Measurements from ENCODE around the gene L3MBTL4. TPM values are rescaled to one million over a fixed set of nuclear protein-coding genes. Genes with fewer than 3 reads are reported as not detected.

Gene L3MBTL4
- polyA plus RNA-seq, 4 donors, result 2.6 to 6.5 (median 3.6) TPM

DNA sequence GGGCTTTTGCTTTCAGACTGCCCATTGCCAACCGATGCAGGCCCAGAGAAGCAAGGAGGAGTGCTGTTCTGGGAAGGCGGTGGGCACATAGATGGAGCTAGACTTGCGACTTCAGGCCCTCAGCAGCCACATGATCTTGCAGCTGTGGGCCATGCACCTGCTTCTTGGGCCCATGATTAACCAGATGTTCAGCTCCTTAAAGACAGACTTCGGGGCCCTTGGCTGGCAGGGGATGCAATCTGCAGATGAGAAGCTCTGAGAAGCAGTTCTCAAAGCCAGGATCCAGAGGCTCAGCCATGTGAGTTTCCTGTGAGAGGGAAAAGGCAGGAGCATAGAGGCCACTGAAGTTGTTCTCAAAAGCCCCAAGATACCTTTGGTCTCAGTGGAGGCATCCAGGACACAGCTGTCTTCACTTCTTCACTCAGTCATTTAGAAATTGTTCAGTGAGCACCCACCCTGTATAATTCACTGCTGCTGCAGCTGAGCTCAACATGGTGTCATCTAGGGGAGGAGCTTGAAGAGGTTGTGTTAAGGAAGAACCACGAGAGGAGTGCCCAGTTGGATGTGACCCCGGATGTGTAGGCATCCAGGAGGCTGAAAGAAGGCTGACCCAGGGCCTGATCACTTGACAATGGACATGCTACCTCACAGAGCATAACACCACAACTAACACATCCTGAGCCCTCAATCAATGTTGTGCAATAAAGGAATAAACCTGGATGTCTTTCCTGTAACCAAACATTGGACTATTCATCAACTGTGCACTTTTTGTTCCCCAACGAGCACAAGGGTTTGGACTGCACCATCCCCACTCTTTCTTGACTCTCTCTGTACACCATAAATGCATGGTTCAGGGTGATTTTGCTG lies 474.7 kb downstream of the L3MBTL4 start:
- FAIRE-seq (no peak), DNase-seq (no peak)
- WGBS, 3 donors, result 81 to 86% (median 84%) methylated on average over 7 of the region's 7 CpGs
- Histone ChIP-seq H3K4me1 (ENCODE audit: control insufficient read depth in 3 of 3, insufficient read depth in 2 of 3, low read depth in 1 of 3, low read length in 2 of 3) (no peaks in the 10 kb centered on the region), H3K9me3 (ENCODE audit: control insufficient read depth in 2 of 2, insufficient read depth in 1 of 2, low read depth in 1 of 2, low read length in 1 of 2) (no peaks in the 10 kb centered on the region), H3K36me3 (ENCODE audit: control insufficient read depth in 3 of 3, insufficient read depth in 2 of 3, low read depth in 1 of 3, low read length in 3 of 3) (no peaks in the 10 kb centered on the region), H3K27ac (ENCODE audit: low read depth in 1 of 3, low read length in 2 of 3) (no peak overlapping the region), H3K27me3 (ENCODE audit: control insufficient read depth in 3 of 3, insufficient read depth in 3 of 3, low read length in 3 of 3) (no peaks in the 10 kb centered on the region), H3K4me3 (ENCODE audit: low read depth in 1 of 3, low read length in 3 of 3) (no peak overlapping the region)

DNA sequence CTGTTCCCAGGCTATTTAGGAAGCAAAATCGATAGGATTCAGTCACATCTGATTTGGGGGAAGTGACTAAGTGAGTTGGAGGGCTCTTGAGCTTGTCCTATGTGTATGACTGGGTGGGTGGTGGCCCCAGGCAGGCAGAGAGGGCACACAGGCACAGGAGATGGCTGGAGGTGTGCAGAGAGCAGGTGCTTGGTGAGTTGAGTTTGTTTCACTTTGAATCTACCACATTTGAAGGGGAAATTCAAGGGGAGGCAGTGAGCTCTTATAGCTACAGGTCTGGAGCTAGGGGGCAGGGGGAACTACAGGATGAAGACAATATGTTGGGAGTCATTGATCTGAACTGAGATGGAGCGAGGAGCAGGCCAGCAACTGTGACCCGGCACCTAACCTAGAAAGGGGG lies 476.9 kb downstream of the L3MBTL4 start:
- Histone ChIP-seq H3K4me1 (ENCODE audit: control insufficient read depth in 3 of 3, insufficient read depth in 2 of 3, low read depth in 1 of 3, low read length in 2 of 3) (no peaks in the 10 kb centered on the region), H3K4me3 (ENCODE audit: low read depth in 1 of 3, low read length in 3 of 3) (no peak overlapping the region), H3K27ac (ENCODE audit: low read depth in 1 of 3, low read length in 2 of 3) (no peak overlapping the region), H3K9me3 (ENCODE audit: control insufficient read depth in 2 of 2, insufficient read depth in 1 of 2, low read depth in 1 of 2, low read length in 1 of 2) (no peaks in the 10 kb centered on the region), H3K27me3 (ENCODE audit: control insufficient read depth in 3 of 3, insufficient read depth in 3 of 3, low read length in 3 of 3) (no peaks in the 10 kb centered on the region), H3K36me3 (ENCODE audit: control insufficient read depth in 3 of 3, insufficient read depth in 2 of 3, low read depth in 1 of 3, low read length in 3 of 3) (no peaks in the 10 kb centered on the region)
- no peak for FAIRE-seq
- DNase-seq, result no peak
- 78 to 85% (median 79%) methylated on average over 3 of the region's 3 CpGs for whole genome bisulfite sequencing, 3 donors

DNA sequence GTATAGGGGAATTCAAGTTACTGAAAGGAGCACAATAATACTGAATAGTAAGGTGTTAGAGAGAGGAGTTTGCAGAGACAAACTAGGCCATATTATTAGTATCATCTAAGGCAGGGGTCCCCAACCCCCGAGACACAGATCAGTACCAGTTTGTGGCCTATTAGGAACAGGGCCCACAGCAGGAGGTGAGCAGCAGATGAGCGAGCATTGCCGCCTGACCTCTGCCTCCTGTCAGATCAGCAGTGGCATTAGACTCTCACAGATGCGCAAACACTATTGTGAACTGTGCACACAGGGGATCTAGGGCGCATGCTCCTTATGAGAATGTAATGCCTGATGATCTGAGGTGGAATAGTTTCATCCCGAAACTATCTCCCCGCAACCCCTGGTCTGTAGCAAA lies 477.6 kb downstream of the L3MBTL4 start:
- Histone ChIP-seq H3K27me3 (ENCODE audit: control insufficient read depth in 3 of 3, insufficient read depth in 3 of 3, low read length in 3 of 3) (no peaks in the 10 kb centered on the region), H3K36me3 (ENCODE audit: control insufficient read depth in 3 of 3, insufficient read depth in 2 of 3, low read depth in 1 of 3, low read length in 3 of 3) (no peaks in the 10 kb centered on the region), H3K4me3 (ENCODE audit: low read depth in 1 of 3, low read length in 3 of 3) (no peak overlapping the region), H3K27ac (ENCODE audit: low read depth in 1 of 3, low read length in 2 of 3) (no peak overlapping the region), H3K4me1 (ENCODE audit: control insufficient read depth in 3 of 3, insufficient read depth in 2 of 3, low read depth in 1 of 3, low read length in 2 of 3) (no peaks in the 10 kb centered on the region), H3K9me3 (ENCODE audit: control insufficient read depth in 2 of 2, insufficient read depth in 1 of 2, low read depth in 1 of 2, low read length in 1 of 2) (no peaks in the 10 kb centered on the region)
- no peak for FAIRE-seq
- 88 to 94% (median 92%) methylated on average over 7 of the region's 7 CpGs for WGBS, 3 donors
- DNase-seq, result no peak

DNA sequence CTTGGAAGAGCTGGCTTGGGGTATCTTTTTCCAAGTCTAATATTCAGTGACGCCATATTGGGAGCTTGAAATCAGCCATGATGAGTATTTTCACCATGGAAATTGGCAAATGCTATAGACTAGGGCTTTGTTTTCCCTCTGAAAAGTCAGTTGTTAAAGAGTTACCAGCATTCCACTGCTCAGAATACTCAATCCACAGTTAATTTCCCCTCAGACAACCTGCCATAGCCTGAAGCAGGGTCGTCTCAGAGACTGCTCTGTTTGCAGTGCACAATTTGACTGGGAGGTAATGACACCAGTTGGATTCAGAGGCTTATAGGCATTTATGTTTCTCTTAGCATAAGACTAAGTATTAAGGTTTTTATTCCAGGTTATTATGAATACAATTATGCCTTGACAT lies 483.9 kb downstream of the L3MBTL4 start:
- Histone ChIP-seq H3K4me3 (ENCODE audit: low read depth in 1 of 3, low read length in 3 of 3) (no peak overlapping the region), H3K4me1 (ENCODE audit: control insufficient read depth in 3 of 3, insufficient read depth in 2 of 3, low read depth in 1 of 3, low read length in 2 of 3) (no peaks in the 10 kb centered on the region), H3K27ac (ENCODE audit: low read depth in 1 of 3, low read length in 2 of 3) (no peak overlapping the region), H3K36me3 (ENCODE audit: control insufficient read depth in 3 of 3, insufficient read depth in 2 of 3, low read depth in 1 of 3, low read length in 3 of 3) (no peaks in the 10 kb centered on the region), H3K9me3 (ENCODE audit: control insufficient read depth in 2 of 2, insufficient read depth in 1 of 2, low read depth in 1 of 2, low read length in 1 of 2) (no peaks in the 10 kb centered on the region), H3K27me3 (ENCODE audit: control insufficient read depth in 3 of 3, insufficient read depth in 3 of 3, low read length in 3 of 3) (no peaks in the 10 kb centered on the region)
- no peak for FAIRE-seq
- no peak for DNase-seq
- 54 to 61% (median 55%) methylated on average over 2 of the region's 2 CpGs for whole genome bisulfite sequencing, 3 donors

DNA sequence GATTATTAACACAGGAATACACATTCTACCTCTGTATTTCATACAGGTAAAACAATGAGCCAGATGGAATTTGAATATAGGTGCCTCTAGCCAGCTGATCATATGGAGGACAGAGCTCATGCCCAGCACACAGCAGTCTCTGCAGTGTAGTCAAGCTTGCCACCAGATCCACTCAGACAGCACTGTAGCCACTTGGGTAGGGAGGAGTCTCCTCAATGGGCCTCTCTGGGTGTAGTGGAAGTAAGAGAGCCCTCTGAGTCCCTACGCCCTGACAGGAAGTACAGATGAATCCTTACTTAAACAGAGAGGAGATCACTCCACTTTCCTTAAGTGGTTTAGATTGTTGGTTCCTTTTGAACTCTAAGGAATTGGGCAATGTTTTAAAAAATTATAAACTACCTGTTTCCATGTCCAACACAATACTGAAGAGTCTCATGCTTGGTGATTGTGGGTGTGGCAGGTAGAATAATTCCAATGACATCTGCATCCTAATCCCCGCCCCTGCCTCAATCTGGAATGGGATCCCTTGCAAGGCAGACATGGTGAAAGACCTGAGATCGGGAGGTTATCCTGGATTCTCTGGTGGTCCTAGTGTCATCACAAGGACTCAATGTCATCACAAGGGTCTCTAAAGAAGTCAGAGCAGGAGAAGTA lies 496.4 kb downstream of the L3MBTL4 start:
- H3K36me3 ChIP-seq (ENCODE audit: control insufficient read depth in 3 of 3, insufficient read depth in 2 of 3, low read depth in 1 of 3, low read length in 3 of 3), result no peaks in the 10 kb centered on the region
- H3K4me1 ChIP-seq (ENCODE audit: control insufficient read depth in 3 of 3, insufficient read depth in 2 of 3, low read depth in 1 of 3, low read length in 2 of 3), result no peaks in the 10 kb centered on the region
- peaks cover 0 to 5% (median 0%) of the 10 kb centered on the region in 3 donors for H3K27me3 ChIP-seq (ENCODE audit: control insufficient read depth in 3 of 3, insufficient read depth in 3 of 3, low read length in 3 of 3)
- no peaks in the 10 kb centered on the region for H3K9me3 ChIP-seq (ENCODE audit: control insufficient read depth in 2 of 2, insufficient read depth in 1 of 2, low read depth in 1 of 2, low read length in 1 of 2)
- 69 to 89% (median 77%) methylated on average over 3 of the region's 3 CpGs for WGBS, 3 donors
- FAIRE-seq (no peak), DNase-seq (no peak)
- no peak overlapping the region for H3K4me3 ChIP-seq (ENCODE audit: low read depth in 1 of 3, low read length in 3 of 3)
- H3K27ac ChIP-seq (ENCODE audit: low read depth in 1 of 3, low read length in 2 of 3), result no peak overlapping the region

DNA sequence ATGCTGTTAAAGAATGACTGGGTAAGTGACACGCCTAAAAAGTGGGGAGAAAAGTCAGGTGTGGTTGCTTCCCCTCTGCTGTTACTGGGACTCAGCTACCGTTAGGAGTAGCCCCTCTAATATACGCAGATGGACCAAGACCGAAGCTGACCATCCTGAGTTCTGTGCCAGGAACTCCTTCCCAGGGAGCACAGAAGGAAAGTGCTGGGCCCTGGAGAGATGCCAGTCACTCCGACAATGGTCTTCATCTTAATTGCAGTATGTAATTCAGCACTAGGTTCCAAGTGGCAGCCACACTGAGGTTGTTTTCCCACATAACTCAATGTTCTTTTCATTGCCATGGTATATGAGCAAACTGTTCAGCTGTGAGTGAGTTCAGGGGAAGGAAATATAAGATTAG lies 499.8 kb downstream of the L3MBTL4 start:
- Histone ChIP-seq H3K9me3 (ENCODE audit: control insufficient read depth in 2 of 2, insufficient read depth in 1 of 2, low read depth in 1 of 2, low read length in 1 of 2) (no peaks in the 10 kb centered on the region), H3K4me3 (ENCODE audit: low read depth in 1 of 3, low read length in 3 of 3) (no peak overlapping the region), H3K36me3 (ENCODE audit: control insufficient read depth in 3 of 3, insufficient read depth in 2 of 3, low read depth in 1 of 3, low read length in 3 of 3) (no peaks in the 10 kb centered on the region), H3K27me3 (ENCODE audit: control insufficient read depth in 3 of 3, insufficient read depth in 3 of 3, low read length in 3 of 3) (peaks cover 0 to 3% (median 0%) of the 10 kb centered on the region in 3 donors), H3K27ac (ENCODE audit: low read depth in 1 of 3, low read length in 2 of 3) (no peak overlapping the region), H3K4me1 (ENCODE audit: control insufficient read depth in 3 of 3, insufficient read depth in 2 of 3, low read depth in 1 of 3, low read length in 2 of 3) (no peaks in the 10 kb centered on the region)
- no peak for DNase-seq
- WGBS, 3 donors, result 69 to 72% (median 71%) methylated on average over 5 of the region's 5 CpGs
- FAIRE-seq, result no peak

DNA sequence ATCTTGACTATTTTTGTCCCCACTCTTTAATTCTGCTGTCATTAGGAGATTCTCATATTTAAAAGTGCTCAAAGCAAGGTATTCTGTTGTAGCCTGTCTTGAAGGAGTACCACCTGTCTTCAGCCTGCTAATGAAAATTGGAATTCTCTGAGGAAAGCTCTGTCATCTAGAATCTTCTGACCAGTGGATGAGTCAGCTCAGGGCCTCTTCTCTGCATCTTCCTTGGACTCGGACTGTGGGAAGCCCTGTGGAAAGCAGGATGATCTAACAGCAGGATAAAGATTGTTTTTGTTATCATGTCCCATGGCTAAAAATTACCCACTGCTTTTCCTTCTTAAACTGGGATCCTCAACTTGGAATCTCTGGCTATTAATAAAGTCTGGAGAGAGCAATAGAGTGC lies 500.7 kb downstream of the L3MBTL4 start:
- peaks cover 0 to 3% (median 0%) of the 10 kb centered on the region in 3 donors for H3K27me3 ChIP-seq (ENCODE audit: control insufficient read depth in 3 of 3, insufficient read depth in 3 of 3, low read length in 3 of 3)
- no peak overlapping the region for H3K4me3 ChIP-seq (ENCODE audit: low read depth in 1 of 3, low read length in 3 of 3)
- no peaks in the 10 kb centered on the region for H3K36me3 ChIP-seq (ENCODE audit: control insufficient read depth in 3 of 3, insufficient read depth in 2 of 3, low read depth in 1 of 3, low read length in 3 of 3)
- no peaks in the 10 kb centered on the region for H3K4me1 ChIP-seq (ENCODE audit: control insufficient read depth in 3 of 3, insufficient read depth in 2 of 3, low read depth in 1 of 3, low read length in 2 of 3)
- FAIRE-seq (no peak), DNase-seq (no peak)
- WGBS, 3 donors, result 68 to 83% (median 79%) methylated on average over 1 of the region's 1 CpG
- no peaks in the 10 kb centered on the region for H3K9me3 ChIP-seq (ENCODE audit: control insufficient read depth in 2 of 2, insufficient read depth in 1 of 2, low read depth in 1 of 2, low read length in 1 of 2)
- H3K27ac ChIP-seq (ENCODE audit: low read depth in 1 of 3, low read length in 2 of 3), result no peak overlapping the region

DNA sequence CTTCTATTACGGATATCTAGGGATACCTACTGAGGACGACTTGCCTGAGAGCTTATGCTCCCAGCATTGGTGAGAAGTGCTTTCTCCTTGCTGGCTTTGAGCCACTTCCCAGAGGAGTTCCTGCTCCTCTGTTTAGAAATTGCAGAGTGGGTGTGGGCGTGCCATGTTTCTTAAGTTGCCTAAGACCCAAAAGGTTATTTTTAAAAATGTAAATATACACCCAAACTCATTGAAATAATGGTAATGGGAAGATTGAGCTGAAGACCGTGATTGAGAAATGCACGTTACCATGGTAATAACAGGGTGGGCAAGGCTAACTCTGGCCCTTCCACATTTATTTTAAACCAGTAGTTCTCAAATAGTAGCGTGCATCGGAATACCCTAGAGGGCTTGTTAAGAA lies 502.1 kb downstream of the L3MBTL4 start:
- H3K36me3 ChIP-seq (ENCODE audit: control insufficient read depth in 3 of 3, insufficient read depth in 2 of 3, low read depth in 1 of 3, low read length in 3 of 3), result no peaks in the 10 kb centered on the region
- no peak for FAIRE-seq

More for the DNA sequence above, 502.1 kb downstream of the L3MBTL4 start:
- Histone ChIP-seq H3K27ac (ENCODE audit: low read depth in 1 of 3, low read length in 2 of 3) (no peak overlapping the region), H3K4me1 (ENCODE audit: control insufficient read depth in 3 of 3, insufficient read depth in 2 of 3, low read depth in 1 of 3, low read length in 2 of 3) (no peaks in the 10 kb centered on the region), H3K4me3 (ENCODE audit: low read depth in 1 of 3, low read length in 3 of 3) (no peak overlapping the region), H3K9me3 (ENCODE audit: control insufficient read depth in 2 of 2, insufficient read depth in 1 of 2, low read depth in 1 of 2, low read length in 1 of 2) (no peaks in the 10 kb centered on the region), H3K27me3 (ENCODE audit: control insufficient read depth in 3 of 3, insufficient read depth in 3 of 3, low read length in 3 of 3) (peaks cover 0 to 3% (median 0%) of the 10 kb centered on the region in 3 donors)
- 70 to 83% (median 75%) methylated on average over 7 of the region's 7 CpGs for WGBS, 3 donors
- no peak for DNase-seq

Data from small intestine (tissue), 7 donors.